Neuronal stem cell (in vitro differentiated cells): ENCODE measurements around the gene LAS1L.
"Not testable (repeated sequence)": the region's sequence is repeated elsewhere in the genome, so short reads cannot be mapped to it uniquely, and the experiment has no call there.

Experiments
- DNase-seq: peaks from one replicate; pipeline ENCODE4 v3.0.0-alpha.2; 2013; ENCODE audit warnings: low spot score
- H2AFZ ChIP-seq: one replicate; pipeline ENCODE4 v1.6.1; 2013; ENCODE audit warnings: mild to moderate bottlenecking, low read length, inconsistent platforms
- H2AK5ac ChIP-seq: 2 replicates; pipeline ENCODE4 v1.6.1; 2013; ENCODE audit warnings: low read depth, mild to moderate bottlenecking, inconsistent platforms, low read length, moderate library complexity, mixed read lengths
- H2BK120ac ChIP-seq: 2 replicates; pipeline ENCODE4 v1.6.1; 2013; ENCODE audit warnings: low read depth, mild to moderate bottlenecking, inconsistent platforms, low read length, moderate library complexity, mixed read lengths
- H2BK12ac ChIP-seq: one replicate; pipeline ENCODE4 v1.6.1; 2013; ENCODE audit warnings: low read length, inconsistent platforms
- H2BK15ac ChIP-seq: 2 replicates; pipeline ENCODE4 v1.6.1; 2013; ENCODE audit warnings: mild to moderate bottlenecking, low read length, inconsistent platforms, mixed read lengths
- H2BK5ac ChIP-seq: one replicate; pipeline ENCODE4 v1.6.1; 2013; ENCODE audit warnings: inconsistent platforms, mild to moderate bottlenecking, low read length, moderate library complexity
- H3K14ac ChIP-seq: one replicate; pipeline ENCODE4 v1.6.1; 2013; ENCODE audit warnings: low read length, inconsistent platforms
- H3K18ac ChIP-seq: 2 replicates; pipeline ENCODE4 v1.6.1; 2013; ENCODE audit warnings: low read length, inconsistent platforms
- H3K23ac ChIP-seq: 2 replicates; pipeline ENCODE4 v1.6.1; 2013; ENCODE audit warnings: low read depth, mild to moderate bottlenecking, mixed read lengths, low read length, inconsistent platforms; ENCODE audit not compliant: poor library complexity
- H3K27ac ChIP-seq: replicated peaks from 3 replicates; pipeline ENCODE4 v1.5.1; 2013; ENCODE audit warnings: low read length, inconsistent platforms
- H3K27me3 ChIP-seq, 3 experiments: 2 replicates each; pipeline ENCODE4 v1.6.1; 2013; ENCODE audit warnings: low read length in 3 of 3, mild to moderate bottlenecking in 2 of 3, inconsistent platforms in 1 of 3, low read depth in 1 of 3, mixed read lengths in 1 of 3, moderate library complexity in 1 of 3; ENCODE audit not compliant: control insufficient read depth in 3 of 3, insufficient read depth in 3 of 3
- H3K36me3 ChIP-seq, 2 donors: replicated peaks in 1 of 2; 2 replicates each; pipeline ENCODE4 v1.6.1; 2013; ENCODE audit warnings: low read length in 2 of 2; ENCODE audit not compliant: control insufficient read depth in 2 of 2, insufficient read depth in 2 of 2
- H3K4ac ChIP-seq: 2 replicates; pipeline ENCODE4 v1.6.1; 2013; ENCODE audit warnings: inconsistent platforms, mild to moderate bottlenecking, low read length, moderate library complexity
- H3K4me1 ChIP-seq, 2 donors: 1 replicate in 1 of 2; 2 replicates in 1 of 2; pipeline ENCODE4 v1.6.1; 2013; ENCODE audit warnings: low read length in 2 of 2, low read depth in 1 of 2; ENCODE audit not compliant: control insufficient read depth in 2 of 2, insufficient read depth in 1 of 2
- H3K4me2 ChIP-seq: one replicate; pipeline ENCODE4 v1.6.1; 2013; ENCODE audit warnings: mild to moderate bottlenecking, low read length, inconsistent platforms; ENCODE audit not compliant: insufficient read depth, poor library complexity, severe bottlenecking
- H3K4me3 ChIP-seq, 2 donors: 2 replicates each; pipeline ENCODE4 v1.5.1; 2013; ENCODE audit warnings: low read length in 2 of 2, mild to moderate bottlenecking in 2 of 2, inconsistent platforms in 1 of 2, moderate library complexity in 1 of 2
- H3K79me1 ChIP-seq: one replicate; pipeline ENCODE4 v1.6.1; 2013; ENCODE audit warnings: low read depth, mild to moderate bottlenecking, inconsistent platforms, low read length, moderate library complexity
- H3K9ac ChIP-seq: one replicate; pipeline ENCODE4 v1.6.1; 2013; ENCODE audit warnings: mild to moderate bottlenecking, low read depth, low read length, inconsistent platforms; ENCODE audit not compliant: poor library complexity
- H3K9me3 ChIP-seq, 2 donors: replicated peaks in 1 of 2; 2 replicates each; pipeline versions ENCODE3 to v1.6.1; 2013; ENCODE audit warnings: low read length in 2 of 2, mild to moderate bottlenecking in 2 of 2, inconsistent platforms in 1 of 2, low read depth in 1 of 2, mixed read lengths in 1 of 2, moderate library complexity in 1 of 2; ENCODE audit not compliant: control insufficient read depth in 2 of 2, insufficient read depth in 1 of 2
- H4K8ac ChIP-seq: one replicate; pipeline ENCODE4 v1.6.1; 2013; ENCODE audit warnings: low read depth, mild to moderate bottlenecking, inconsistent platforms, low read length, moderate library complexity
- H4K91ac ChIP-seq: one replicate; pipeline ENCODE4 v1.6.1; 2013; ENCODE audit warnings: low read length, low read depth, mild to moderate bottlenecking, inconsistent platforms; ENCODE audit not compliant: poor library complexity
- WGBS, 2 donors: extraction: QIAGEN DNeasy Blood & Tissue Kit; methylation state at CpG; one replicate each; pipeline ENCODE4 v1.1.7; 2013; ENCODE audit warnings: missing lambda C conversion rate in 2 of 2, mixed read lengths in 1 of 2; ENCODE audit not compliant: insufficient read length in 2 of 2, insufficient replicate concordance in 1 of 2; ENCODE audit errors: extremely low coverage in 2 of 2; 5-methylcytosine and 5-hydroxymethylcytosine counted together

LAS1L gene

DNA sequence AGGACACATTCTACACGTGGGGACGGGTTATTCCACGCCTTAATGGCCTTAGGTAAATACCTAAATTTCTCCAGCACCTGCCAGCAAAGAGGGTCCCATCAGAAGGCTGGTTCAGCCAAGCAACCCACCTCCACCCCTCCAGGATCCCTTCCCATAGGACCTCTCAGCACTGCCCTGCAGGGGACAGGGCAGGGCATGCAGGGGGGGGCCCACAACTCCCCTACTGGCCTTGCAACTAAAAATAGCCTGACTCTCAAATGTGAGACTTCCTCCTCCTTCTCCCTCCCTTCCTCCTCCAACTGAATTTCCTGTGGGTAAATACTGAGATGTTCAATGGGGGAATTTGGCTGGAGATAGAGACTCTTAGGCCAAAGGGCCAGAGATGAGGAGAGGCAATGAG lies 6.3 kb downstream of the LAS1L start:
- Histone ChIP-seq H3K9ac (no peak overlapping the region), H3K4me1 (peaks cover 0 to under 1% of the 10 kb centered on the region in 2 donors), H3K14ac (no peak overlapping the region), H2BK15ac (no peak overlapping the region), H3K18ac (no peak overlapping the region), H3K9me3 (no peaks in the 10 kb centered on the region), H4K8ac (no peak overlapping the region), H3K4ac (no peak overlapping the region), H3K27me3 (no peaks in the 10 kb centered on the region), H2BK120ac (no peak overlapping the region), H3K23ac (no peak overlapping the region), H4K91ac (no peak overlapping the region), H3K4me3 (no peak overlapping the region), H2AK5ac (no peak overlapping the region), H3K4me2 (no peak overlapping the region), H2BK12ac (no peak overlapping the region), H3K36me3 (peaks cover 9 to 74% of the 10 kb centered on the region in 2 donors), H2BK5ac (no peak overlapping the region), H3K27ac (no peak overlapping the region), H3K79me1 (no peaks in the 10 kb centered on the region), H2AFZ (no peak overlapping the region)
- no CpG with 5 or more reads among the region's 3 CpGs for WGBS, 2 donors
- DNase-seq = no peak

DNA sequence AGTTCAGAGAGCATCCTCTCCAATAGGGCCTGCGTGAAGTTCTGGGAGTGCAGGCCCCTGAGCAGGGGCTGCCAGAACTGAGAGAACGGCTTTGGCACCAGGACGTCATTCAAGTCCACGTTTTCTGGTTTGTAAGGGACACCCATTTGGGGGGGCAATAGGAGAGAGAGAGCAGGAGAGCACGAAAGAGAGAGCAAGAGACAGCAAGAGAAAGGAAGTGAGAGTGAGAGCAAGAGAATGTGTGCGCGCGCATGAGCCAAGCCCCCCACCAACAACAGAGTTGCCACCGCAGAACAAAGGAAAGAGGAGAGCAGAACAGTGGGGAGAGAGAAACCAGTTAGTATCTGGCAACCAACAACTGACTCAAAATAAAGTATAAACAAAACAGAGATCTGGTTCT lies 10.4 kb downstream of the LAS1L start:
- no peak overlapping the region for H4K8ac ChIP-seq
- H2BK12ac ChIP-seq = no peak overlapping the region
- no peak overlapping the region for H3K14ac ChIP-seq
- no peak overlapping the region for H3K27ac ChIP-seq
- H3K9ac ChIP-seq = no peak overlapping the region
- WGBS, 2 donors = no CpG with 5 or more reads among the region's 9 CpGs
- no peaks in the 10 kb centered on the region for H3K4me1 ChIP-seq
- no peak overlapping the region for H2BK120ac ChIP-seq
- H3K4me2 ChIP-seq = no peak overlapping the region
- H3K4me3 ChIP-seq = no peak overlapping the region
- no peak overlapping the region for H2BK15ac ChIP-seq
- no peak overlapping the region for H3K23ac ChIP-seq
- H2AFZ ChIP-seq = no peak overlapping the region
- H3K9me3 ChIP-seq = no peaks in the 10 kb centered on the region
- no peaks in the 10 kb centered on the region for H3K79me1 ChIP-seq
- no peaks in the 10 kb centered on the region for H3K27me3 ChIP-seq
- H2BK5ac ChIP-seq = no peak overlapping the region
- peaks cover 24 to 83% of the 10 kb centered on the region in 2 donors for H3K36me3 ChIP-seq
- no peak overlapping the region for H4K91ac ChIP-seq
- H3K4ac ChIP-seq = no peak overlapping the region
- H2AK5ac ChIP-seq = no peak overlapping the region
- no peak for DNase-seq
- H3K18ac ChIP-seq = no peak overlapping the region

DNA sequence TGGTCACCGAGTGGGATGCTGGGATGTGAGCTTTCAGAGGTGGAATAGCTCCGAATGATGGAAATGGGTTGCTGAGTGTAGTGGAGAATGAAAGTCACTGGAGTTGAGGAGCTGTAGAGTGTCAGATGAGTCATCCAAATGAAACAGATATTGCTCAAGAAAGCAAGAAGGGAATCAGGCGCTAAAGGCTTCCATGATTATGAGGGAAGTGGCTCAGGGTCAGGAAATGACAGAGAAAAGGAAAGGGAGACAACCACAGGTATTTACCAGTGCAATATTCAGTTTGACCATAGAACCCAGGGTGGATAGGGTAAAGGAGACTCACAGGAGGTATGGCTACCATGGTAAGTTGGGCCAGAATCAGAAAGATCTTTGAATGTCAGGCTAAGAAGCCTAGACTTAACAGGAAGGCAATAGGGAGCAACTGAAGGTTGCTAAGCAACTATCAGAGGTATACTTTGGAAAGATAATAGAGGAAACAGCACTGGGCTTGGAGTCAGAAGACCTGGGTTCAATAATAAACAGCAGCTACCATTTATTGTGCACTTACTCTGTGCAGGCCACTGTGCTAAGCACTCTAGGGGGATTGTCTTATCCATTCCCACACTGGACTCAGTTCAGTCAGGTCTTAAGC lies 11.7 kb downstream of the LAS1L start:
- peaks cover 24 to 81% of the 10 kb centered on the region in 2 donors for H3K36me3 ChIP-seq
- no peak overlapping the region for H2BK15ac ChIP-seq
- H2AK5ac ChIP-seq = no peak overlapping the region
- no peak overlapping the region for H3K14ac ChIP-seq
- no peak overlapping the region for H4K8ac ChIP-seq
- H3K27ac ChIP-seq = no peak overlapping the region
- no peak overlapping the region for H2BK120ac ChIP-seq
- H3K79me1 ChIP-seq = no peaks in the 10 kb centered on the region
- H3K23ac ChIP-seq = no peak overlapping the region
- H2BK12ac ChIP-seq = no peak overlapping the region
- no peak overlapping the region for H3K4ac ChIP-seq
- H3K18ac ChIP-seq = no peak overlapping the region
- WGBS, 2 donors = no CpG with 5 or more reads among the region's 3 CpGs
- no peak overlapping the region for H3K4me2 ChIP-seq
- no peaks in the 10 kb centered on the region for H3K27me3 ChIP-seq
- H2BK5ac ChIP-seq = no peak overlapping the region
- no peak for DNase-seq
- H4K91ac ChIP-seq = no peak overlapping the region
- H2AFZ ChIP-seq = no peak overlapping the region
- H3K9ac ChIP-seq = no peak overlapping the region
- no peaks in the 10 kb centered on the region for H3K4me1 ChIP-seq
- no peaks in the 10 kb centered on the region for H3K9me3 ChIP-seq
- H3K4me3 ChIP-seq = no peak overlapping the region

DNA sequence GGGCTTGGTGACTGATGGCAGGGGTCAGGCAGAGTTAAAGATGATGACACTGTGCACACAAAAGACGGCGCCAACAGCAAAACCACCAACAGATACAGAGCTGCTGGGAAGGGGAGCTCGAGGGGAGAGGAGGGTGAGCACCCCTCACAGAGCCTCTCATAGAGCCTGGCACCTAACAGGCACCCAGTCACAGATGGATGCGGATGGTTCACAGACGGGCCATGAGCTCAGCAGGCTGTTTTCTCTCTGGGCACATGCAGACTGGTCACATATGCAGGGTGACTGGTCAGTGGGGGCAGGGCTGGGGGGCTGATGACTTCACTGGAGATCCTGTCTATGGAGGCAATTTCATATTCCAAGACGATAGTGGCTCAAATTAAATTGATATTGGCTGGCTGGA lies 15.1 kb downstream of the LAS1L start:
- not testable (repeated sequence) for H3K14ac ChIP-seq, H2BK120ac ChIP-seq, DNase-seq, H2BK12ac ChIP-seq, H2BK15ac ChIP-seq, H3K4me2 ChIP-seq, H3K4me3 ChIP-seq, H3K27me3 ChIP-seq, H3K9ac ChIP-seq, H3K23ac ChIP-seq, H4K8ac ChIP-seq, H2AK5ac ChIP-seq, H3K27ac ChIP-seq, H2BK5ac ChIP-seq, H3K4ac ChIP-seq, H3K9me3 ChIP-seq, H2AFZ ChIP-seq, H3K4me1 ChIP-seq, H3K79me1 ChIP-seq, H4K91ac ChIP-seq, H3K18ac ChIP-seq
- no CpG with 5 or more reads among the region's 6 CpGs for WGBS, 2 donors
- H3K36me3 ChIP-seq = peaks cover 26 to 82% of the 10 kb centered on the region in 2 donors
